COLO668 (cell line): ENCODE data around the gene RRBP1.

ENCODE experiments used
- DNase-seq: peaks from one replicate; lab custom pipeline; 2025; ENCODE audit not compliant: unreplicated experiment; lab: John Stamatoyannopoulos, UW

RRBP1 gene

DNA sequence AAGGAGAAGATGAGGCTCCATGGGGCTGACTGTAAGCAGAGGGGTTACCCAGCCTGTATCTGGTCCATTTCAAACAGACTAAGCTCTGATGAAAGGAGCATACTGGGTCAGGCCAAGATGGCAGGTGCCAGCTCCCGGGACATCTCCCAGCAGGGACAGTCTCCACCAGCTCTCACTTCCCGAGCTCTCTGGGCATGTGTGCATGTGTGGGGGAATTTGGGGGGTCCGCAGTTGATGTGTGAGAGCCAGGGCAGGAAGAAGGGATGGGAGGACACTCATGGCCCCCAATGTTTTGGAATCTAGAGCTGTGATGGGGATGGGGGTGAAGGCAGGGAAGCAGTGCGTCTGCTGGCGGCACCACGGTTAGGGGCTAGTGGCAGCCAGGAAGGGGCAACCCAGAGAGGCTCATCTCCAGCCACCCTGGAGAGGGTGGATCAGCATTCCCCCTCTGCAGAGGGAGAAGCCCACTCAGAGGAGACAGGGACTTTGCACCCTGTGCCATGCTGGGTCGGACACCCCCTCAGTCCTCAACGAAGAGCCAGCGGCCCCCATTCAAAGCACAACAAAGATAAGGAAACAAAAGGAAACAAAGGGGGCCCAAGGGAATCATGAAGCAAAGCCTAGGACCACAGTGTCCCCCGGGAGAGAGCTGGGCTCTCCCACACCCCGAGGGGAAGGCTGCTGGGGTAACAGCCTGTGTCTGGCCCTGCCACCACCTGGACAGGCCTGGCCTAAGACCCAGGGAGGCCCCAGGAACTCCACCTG, 59.8 kb downstream of the RRBP1 start:
- no peak for DNase-seq

DNA sequence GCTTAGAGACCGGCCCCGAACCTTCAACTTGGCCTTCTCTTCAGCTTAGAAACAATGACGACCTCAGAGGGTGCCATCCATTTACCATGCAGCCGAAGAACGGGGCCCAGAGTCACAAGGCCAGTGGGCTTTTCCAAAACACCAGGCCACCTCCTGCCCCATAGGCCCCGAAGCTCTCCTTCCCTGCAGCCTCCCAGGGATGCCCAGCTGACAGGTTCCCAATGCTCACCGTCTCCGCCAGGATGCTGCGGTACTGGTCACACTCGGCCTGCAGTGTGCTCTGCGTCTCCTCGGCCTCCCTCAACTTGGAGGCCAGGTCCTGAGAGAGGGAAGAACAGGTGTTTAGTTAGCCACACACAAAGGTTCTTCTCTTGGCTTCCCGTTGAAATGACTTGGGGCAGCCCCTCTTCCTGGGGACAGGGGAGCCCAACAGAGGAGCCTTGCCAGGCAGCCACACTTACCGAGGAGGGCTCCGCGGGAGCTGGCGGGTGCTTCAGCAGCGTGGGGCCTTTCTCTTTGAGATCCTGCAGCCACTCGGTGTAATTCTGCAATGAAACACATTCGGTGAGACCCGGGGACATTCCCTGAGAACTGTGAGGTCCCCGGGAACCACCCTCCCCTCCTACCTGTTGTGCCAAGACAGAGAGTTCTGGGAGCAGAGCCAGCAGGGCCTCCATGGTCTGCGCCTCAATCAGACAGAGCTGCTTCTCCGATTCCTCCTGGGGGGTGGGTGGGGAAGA, 60.6 kb downstream of the RRBP1 start:
- no peak for DNase-seq

DNA sequence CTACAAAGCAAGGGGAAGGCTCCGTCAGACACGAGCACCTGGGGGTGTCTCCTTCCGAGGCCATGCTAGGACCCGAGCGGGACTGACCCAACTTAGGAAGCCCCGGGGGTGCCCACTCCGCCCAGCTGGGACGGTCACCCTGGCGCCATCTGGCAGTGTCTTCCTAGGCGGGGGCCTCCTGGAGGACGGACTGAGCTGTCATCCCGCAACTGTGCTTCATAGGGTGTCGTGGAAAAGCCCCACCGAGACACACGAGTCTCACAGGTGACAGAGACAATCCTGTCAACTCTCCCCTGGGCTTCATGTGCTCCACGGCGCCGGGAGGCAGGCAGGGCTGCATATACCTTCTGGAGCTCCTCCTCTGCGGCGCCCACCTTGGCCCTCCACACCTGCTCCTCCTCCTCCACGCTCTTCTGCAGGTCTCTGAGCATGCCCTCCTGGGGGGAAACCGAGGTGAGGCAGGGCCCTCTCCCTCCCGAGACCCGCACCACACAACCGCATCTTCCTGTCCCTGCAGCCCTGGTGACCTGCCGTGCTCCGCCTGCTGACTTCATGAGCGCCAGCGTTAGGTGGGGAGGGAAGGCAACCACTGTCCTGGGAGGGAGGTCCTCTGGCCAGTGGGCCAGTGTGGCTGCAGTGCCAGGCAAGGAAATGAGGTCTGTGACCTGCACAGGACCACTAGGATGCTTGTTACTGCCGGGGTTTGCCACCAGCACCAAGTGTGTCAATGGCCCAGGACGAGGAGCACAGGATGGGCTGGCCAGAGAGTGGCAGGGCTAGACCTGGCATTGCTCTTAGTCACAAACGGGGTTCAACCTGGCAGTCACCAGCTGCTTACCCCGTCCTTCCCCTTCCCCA, 61.4 kb downstream of the RRBP1 start:
- no peak for DNase-seq

DNA sequence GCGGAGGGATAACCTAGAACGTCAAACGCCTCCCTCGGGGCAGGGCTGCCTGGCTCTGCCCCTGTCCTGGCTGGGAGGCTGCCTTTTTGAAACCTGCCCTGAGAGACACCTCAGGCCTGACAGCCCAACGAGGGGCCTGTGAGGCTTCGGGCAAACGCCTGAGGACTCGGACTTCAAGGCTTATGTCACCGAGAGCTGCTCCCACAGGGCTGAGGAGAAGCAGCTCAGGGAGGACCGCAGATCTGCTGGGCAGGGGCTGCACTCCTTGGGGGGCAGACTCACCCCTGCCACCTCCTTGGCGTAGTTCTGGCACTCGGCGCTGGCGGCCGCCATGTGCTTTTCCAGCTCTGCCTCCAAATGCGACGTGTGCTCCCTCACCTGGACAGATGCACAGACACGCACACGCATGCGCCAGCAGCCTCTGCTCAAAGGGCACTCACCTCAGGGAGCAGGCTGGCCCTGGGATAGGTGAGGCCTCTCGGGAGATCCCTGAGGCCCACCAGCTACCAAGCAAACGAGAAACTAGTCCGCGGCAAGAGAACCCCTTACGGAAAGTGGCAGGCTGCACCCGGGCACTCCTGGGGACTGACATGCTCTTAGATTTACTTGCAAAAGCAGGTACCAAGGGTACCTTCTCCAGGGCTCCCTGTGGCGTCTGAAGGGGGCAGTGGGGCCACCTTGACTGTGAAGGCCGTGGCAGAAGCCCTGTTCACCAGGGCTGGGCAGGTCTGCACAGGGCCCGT, 62.5 kb downstream of the RRBP1 start:
- no peak for DNase-seq

DNA sequence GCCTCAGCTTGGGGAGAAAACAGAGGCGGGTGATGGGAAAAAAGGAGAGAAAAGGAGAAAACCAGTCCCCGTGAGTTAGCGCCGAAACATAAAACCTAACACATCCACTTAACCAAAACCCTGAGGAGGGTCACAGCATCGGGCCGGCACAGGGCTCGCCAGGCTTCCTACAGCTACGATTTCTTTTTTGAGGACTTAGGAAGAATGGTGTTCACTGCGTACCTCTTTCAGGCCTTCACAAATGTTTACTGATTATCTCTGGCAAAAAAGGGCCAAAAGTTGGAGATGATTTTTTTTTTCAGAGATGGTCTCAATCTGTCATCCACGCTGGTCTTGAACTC, 63.4 kb downstream of the RRBP1 start:
- no peak for DNase-seq

DNA sequence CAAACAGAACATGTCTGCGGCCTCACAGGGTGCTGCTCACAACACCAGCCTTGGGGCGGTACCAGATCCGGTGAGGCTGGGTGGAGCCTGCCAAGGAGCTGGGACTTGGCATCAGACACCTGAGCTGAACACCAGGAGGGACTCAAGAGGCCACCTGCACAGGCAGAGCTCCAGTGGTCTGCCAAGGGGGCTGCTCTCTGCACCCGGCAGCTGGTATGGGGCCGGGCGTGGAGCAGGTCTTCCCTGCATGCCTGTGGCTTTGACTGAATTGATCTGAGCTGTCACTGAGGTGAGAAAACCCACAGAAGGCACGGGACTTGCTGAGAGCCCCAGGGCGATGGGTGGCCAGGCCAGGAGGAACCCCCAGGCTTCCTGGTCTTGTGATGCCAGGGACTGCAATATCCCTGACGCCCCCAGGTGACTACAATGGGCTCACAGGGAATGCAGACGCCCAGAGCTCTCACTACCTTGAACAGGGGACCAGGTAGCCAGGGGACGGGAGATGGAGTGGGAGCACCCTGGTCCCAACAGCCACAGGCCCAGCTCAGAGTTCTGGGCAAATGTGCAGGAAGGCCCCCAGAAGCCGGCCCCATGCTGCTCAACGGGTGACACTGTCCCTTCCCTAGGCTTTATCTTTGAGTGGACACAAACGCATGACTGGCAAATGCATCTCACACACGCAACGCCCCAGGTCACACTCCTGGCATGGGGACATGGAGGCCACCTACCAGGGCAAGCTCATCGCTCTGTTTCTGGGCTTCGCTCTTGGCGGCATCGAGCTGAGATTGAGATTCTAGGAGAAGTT, 64.0 kb downstream of the RRBP1 start:
- DNase-seq: no peak

DNA sequence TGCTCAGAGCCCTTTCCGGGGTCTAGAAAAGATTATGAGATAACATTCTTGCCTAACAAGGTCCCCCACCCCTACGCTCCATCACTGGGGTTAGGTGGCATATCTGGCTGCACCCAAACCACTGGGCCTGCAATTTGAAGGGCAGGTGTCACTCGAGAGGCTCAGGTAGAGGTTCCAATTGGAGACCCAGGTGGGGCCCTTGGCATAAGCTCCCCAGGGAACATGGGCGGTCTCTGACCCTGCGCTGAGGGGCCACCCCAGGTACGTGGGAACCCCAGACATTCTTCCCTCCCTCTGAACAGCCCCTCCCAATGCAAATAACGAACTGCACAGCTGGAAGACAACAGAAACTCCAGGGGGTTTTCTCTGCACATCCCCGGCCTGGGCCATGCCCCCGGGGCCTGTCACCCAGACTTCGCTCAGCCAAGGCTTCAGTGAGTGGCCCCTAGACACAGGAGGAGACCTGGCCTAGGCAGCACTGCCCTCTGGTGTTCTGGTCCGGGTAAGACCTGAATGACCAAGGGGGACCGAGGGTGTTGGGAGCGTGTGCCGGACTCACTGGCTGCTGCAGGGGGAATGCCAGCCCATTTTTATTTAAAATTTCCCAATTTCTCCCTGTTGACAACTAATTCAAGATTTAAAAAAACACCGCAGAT, 64.7 kb downstream of the RRBP1 start:
- peak; percentile 72 for DNase-seq

DNA sequence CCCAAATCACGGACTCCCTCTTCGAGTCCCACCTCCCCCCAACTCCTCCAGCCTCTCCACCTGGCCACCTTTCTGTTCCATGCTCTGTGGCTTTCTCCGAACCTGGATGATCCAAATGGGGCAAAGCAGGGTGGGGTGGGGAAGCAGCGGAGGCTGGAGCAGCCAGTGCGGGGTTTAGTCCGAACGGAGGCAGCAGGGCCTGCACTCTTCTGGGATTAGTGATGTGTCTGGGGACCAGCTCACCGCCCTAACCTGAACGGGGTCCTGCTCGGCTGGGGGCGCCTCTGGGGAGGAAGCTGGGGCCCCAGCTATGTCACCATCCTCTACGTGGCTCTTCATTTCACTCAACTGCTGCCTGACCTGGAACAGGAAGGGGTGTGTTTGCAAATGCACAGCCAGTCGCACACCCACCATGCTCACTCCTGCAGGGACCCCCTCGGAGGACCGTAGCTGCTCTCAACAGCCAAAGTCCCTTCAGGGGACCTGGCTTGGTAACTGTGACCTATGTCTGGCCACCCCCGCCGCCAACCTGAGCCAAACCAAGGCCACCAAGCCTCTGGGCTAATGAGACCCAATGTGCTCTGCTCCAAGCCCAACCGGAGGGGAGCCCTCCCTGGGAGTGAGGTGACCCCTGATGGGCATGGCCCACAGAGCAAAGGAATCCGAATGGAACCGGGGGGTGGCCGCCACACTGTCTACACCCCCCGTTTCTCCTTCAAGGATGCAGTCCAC, 65.4 kb downstream of the RRBP1 start:
- no peak for DNase-seq

GRCh38 chr20:17615645-17616479, 66.2 kb downstream of the RRBP1 start:
- peak; percentile 77 for DNase-seq

- DNase-seq: no peak
These were observed 67.0 kb downstream of the RRBP1 start for GRCh38 chr20:17614812-17615644.

- DNase-seq: peak; percentile 68
These were observed 67.7 kb downstream of the RRBP1 start for GRCh38 chr20:17614176-17614811.

DNA sequence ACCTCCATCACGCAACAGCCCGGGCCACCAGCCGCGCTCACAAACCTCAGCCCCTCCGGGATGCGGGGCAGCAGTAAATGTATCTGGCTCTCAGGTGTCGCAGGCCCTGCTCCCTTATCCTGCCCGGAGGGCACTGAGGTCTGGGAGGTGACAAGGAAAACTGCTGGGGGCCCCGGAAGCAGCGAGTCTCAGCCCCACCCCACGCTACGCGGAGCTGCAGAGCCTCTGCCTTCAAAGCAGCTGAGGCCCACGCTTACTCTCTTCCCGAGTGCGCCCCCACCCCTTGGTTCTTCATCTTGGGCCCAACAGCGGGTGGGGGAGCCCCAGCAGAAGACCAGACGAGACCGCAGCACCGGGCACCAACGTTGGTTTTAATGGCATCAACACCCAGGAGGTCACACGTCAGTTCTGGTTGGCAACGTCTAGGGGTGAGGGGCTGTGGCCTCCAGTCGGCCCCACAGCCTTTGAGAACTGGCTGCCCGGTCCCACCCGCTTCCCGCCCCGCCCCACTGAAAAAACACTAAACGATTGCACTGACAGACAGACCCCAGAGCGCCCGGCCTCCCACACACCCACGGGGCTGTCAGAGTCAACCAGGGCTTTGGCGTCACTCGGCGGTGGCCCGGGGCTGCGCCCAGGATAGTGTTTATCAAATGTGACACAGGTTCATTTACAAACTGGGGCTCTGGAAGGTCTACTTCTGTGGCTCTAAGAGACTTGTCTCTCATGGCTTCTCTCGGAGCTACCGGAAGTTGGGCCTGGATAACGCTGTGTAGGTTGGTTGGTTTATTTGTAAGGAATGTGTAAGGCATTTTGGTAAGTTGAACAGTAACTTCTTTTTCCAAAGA, 68.5 kb downstream of the RRBP1 start:
- DNase-seq: no peak

DNA sequence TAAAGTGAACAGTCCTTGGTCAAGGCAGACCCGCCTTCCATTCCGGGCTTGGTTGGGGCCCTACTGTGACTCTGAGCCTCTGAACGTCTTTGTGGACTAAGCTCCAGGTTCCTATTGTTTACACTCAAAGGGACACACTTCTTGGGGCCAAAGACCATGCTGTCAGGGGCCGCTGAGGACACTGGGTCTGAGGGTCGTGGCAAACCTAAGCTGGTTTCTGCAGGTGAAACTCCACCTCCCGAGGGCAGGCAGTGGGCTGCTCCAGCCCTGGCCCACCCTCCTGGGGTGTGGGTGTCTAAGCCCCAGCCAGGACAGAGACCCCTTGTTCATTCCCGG, 69.1 kb downstream of the RRBP1 start:
- DNase-seq: no peak

DNA sequence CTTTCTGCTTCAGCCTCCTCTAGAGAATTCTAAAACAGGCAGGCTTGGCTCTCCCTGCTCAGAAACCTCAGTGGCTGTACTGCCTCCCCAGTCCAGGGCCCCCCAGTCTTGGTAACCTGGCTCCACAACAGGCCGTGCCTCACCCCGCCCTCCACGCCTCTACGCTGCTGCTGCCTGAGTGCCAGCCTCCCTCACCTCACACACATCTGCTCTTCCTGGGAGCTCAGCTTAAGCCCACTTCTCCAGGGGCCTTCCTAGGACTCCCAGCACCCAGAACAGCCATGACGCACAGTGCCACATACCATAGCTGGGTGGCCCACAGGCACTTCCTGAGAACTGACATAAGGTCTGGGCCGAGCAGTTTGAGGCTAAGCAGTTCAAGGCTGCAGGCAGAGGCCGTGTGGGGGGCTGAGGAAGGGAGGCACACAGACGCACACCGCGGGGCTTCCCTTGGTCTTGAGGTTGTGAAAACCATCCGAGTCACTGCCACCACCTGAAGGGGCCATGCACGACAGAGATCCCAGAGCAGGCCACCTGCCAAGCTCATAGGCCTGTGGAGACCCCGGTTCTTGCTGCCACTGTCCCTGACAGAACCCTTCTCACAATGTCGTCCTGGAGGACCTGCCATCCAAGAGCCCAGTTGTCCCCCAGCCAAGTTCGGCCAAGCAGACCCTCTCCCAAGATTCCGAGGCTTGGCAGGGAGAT, 69.6 kb downstream of the RRBP1 start:
- DNase-seq: no peak

DNA sequence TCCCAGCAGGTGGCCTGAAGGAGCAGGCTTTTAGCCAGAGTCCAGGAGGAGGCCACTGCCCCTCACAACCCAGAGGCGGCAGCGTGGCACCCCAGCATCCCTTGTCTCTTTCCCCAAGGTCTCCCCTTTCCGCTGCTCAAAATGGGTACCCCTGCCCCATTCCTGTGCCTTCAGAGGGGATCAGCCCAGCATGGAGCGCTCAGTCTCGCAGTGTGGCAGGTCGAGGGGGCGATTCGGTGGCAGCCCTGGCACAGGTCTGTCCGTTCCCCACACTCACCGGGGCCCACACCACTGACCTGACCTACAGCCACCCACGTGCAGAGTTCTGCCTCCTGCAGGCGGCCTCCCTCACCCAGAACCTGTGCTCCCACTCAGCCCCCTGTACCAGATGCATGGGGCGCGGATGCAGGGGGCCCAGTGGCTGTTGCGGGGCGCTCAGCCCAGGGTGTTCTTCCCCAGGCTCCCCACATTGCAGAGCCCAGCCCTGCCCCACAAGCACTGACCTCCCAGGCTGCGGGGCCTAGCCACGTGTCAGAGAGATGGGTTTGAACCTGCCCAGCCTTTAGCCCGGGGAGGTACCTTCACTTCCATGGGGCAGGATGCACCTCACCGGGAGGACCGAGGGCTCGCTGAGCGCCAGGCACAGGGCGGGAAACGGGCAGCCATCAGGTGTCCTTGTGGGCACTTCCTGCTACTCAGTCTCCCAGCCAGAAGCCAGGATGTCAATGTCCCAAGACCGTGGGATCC, 70.3 kb downstream of the RRBP1 start:
- DNase-seq: no peak
